Measurements from ENCODE around the gene LCP1.

Gene LCP1

DNA sequence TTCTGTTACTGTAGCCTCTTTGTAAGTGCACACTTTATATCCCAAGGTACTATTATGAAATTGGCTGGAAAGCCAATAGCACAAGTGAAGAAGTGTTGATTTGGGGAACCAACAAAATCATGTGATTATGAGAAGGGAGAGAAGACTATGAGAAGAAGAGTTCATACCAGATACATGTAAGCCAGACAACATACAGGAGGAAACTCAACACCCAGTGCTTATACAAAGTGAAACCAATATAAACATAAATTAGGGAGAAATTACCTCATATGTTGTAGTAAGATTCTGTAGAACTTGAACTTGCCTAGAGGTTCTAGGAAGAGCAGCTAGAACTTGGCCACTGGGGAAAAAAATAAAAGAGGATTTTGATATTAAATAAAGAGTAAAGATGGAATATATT is 94.5 kb downstream of the LCP1 start:
- TF ChIP-seq CTCF (IDR thresholded peaks at IDR 0.05): no peak

DNA sequence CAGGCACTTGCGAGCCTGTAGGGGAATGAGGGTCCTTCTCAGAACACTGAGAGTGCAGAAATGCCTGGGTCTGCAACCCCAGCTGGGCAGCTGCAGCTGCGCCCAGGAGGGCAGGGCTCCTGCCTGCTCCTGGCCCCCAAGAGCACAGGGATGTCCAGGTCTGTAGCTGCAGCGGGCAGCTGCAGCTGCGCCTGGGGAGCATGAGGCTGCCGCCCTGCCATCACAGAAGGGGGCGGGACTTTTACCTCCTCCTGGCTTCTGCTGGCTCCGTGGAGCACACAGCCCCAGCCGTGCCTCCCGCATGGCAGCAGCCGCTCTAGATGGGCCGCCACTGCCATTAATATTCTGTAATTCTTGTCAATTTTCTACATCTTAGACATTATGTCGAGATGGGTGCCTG is 95.0 kb downstream of the LCP1 start:
- TF ChIP-seq CTCF (IDR thresholded peaks at IDR 0.05): no peak

- TF ChIP-seq CTCF (IDR thresholded peaks at IDR 0.05): no peak
Measured at GRCh38 chr13:46086421-46086922, 95.5 kb downstream of the LCP1 start.

DNA sequence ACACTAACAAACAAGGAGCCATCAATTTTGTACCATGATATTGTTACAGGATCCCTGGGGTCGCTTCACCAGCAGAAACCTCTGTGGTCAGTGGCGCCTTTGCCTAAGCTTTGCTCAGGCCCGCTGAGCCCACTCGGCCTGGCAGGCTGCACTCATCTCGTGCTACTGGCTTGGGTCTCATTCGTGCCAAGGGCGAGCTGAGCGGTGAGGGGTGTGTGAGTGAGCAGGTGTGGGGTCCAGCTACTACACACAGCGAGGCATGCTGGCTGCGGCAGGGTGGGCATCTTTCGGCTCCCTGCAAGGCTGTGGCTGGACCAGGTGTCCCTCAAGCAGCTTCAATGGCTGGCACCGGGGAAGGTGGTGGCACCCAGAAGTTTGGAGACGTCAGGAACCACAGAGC is 96.2 kb downstream of the LCP1 start:
- no peak for TF ChIP-seq CTCF (IDR thresholded peaks at IDR 0.05)

DNA sequence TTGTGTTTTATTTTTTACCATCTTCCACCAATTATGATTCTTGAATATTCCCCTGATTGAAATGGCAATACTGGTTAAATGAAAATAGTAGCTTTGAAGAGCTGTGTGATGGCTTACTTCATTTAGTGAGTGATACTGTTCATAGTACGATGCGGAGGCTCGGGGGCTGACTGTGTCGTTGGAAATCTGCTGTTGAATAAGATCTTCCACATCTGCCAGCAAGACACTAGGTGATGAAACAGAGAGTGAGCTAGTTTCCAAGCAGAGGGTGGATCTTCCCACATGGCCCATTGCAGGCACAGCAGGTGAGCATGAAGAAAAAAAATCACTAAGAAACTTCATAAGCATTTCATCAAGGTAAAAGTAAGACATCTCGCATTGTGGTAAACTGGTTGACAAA is 99.7 kb downstream of the LCP1 start:
- TF ChIP-seq CTCF (IDR thresholded peaks at IDR 0.05): no peak

GRCh38 chr13:46079770-46080169 is 102.2 kb downstream of the LCP1 start:
- TF ChIP-seq CTCF (IDR thresholded peaks at IDR 0.05): no peak

DNA sequence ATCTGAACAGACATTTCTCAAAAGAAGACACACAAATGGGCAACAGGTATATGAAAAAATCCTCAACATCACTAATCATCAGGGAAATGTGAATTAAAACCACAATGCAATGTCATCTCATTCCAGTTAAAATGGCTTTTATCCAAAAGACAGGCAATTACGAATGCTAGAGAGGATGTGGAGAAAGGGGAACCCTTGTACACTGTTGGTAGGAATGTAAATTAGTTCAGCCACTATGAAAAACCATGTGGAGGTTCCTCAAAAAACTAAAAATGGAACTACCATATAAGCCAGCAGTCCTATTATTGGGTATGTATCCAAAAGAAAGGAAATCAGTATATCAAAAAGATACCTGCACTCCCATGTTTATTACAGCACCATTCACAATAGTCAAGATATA is 104.7 kb downstream of the LCP1 start:
- no peak for TF ChIP-seq CTCF (IDR thresholded peaks at IDR 0.05)

DNA sequence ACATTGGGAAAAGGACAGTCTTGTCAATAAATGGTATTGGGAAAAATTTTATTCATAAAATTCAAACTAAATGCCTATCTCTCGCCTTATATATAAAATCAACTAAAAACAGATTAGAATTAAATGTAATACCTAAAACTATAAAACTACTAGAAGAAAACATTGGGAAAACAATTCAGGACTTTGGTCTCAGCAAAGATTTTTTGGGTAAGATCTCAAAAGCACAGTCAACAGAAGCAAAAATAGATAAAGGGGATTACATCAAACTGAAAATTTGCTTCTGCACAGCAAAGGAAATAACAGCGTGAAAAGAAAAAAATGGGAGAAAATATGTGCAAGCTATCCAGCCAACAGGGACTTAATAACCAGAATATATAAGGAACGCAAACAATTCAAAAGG is 105.2 kb downstream of the LCP1 start:
- no peak for TF ChIP-seq CTCF (IDR thresholded peaks at IDR 0.05)

All from LNCAP (cell line).